Natural killer cell (primary cell): ENCODE measurements around the gene CCDC85C. TPM values are rescaled to one million over a fixed set of nuclear protein-coding genes. Genes with fewer than 3 reads are reported as not detected.

Source experiments
- ATAC-seq, 3 donors: fragments of 150-1000 bp in 2 of 3; fragments of 200-7000 bp in 1 of 3; cut with Tn5 transposase; 1 replicate in 1 of 3; 2 replicates in 2 of 3; pipeline ENCODE4 v1.10.0; 2021; ENCODE audit warnings: mild to moderate bottlenecking in 2 of 3, moderate library complexity in 2 of 3
- DNase-seq, 2 donors: peaks; one replicate each; pipeline versions ENCODE4 v3.0.0 to v3.0.0-alpha.2; 2013 to 2021; ENCODE audit warnings: mixed read lengths in 1 of 2
- H3K27ac ChIP-seq: one replicate; pipeline ENCODE4 v1.5.1; 2013; ENCODE audit warnings: mild to moderate bottlenecking, low read length
- H3K27me3 ChIP-seq: one replicate; pipeline ENCODE4 v1.6.1; 2013; ENCODE audit warnings: low read length; ENCODE audit not compliant: control insufficient read depth, insufficient read depth
- H3K36me3 ChIP-seq: one replicate; pipeline ENCODE4 v1.6.1; 2013; ENCODE audit warnings: low read length; ENCODE audit not compliant: control insufficient read depth, insufficient read depth
- H3K4me1 ChIP-seq: one replicate; pipeline ENCODE4 v1.6.1; 2013; ENCODE audit warnings: low read length; ENCODE audit not compliant: control insufficient read depth, insufficient read depth
- H3K4me3 ChIP-seq: one replicate; pipeline ENCODE4 v1.5.1; 2013; ENCODE audit warnings: low read length
- H3K9me3 ChIP-seq: one replicate; pipeline ENCODE4 v1.6.1; 2013; ENCODE audit warnings: low read length; ENCODE audit not compliant: control insufficient read depth, insufficient read depth
- H3K27ac Mint-ChIP-seq, 2 donors: one replicate each; pipeline ENCODE4 v1.8.0; 2022; ENCODE audit warnings: mild to moderate bottlenecking in 2 of 2, mixed read lengths in 2 of 2, moderate library complexity in 1 of 2
- H3K27me3 Mint-ChIP-seq, 2 donors: one replicate each; pipeline ENCODE4 v1.8.0; 2022; ENCODE audit warnings: low read depth in 2 of 2, mixed read lengths in 2 of 2
- H3K36me3 Mint-ChIP-seq: one replicate; pipeline ENCODE4 v1.8.0; 2022; ENCODE audit warnings: mixed read lengths
- H3K4me1 Mint-ChIP-seq, 2 donors: one replicate each; pipeline ENCODE4 v1.8.0; 2022; ENCODE audit warnings: mixed read lengths in 2 of 2
- H3K4me3 Mint-ChIP-seq: one replicate; pipeline ENCODE4 v1.8.0; 2022; ENCODE audit warnings: mild to moderate bottlenecking, moderate library complexity, mixed read lengths
- H3K9me3 Mint-ChIP-seq, 2 donors: one replicate each; pipeline ENCODE4 v1.8.0; 2022; ENCODE audit warnings: mixed read lengths in 2 of 2
- WGBS: methylation state at CpG from one replicate; pipeline ENCODE4 v1.1.7; 2013; ENCODE audit warnings: missing lambda C conversion rate; ENCODE audit not compliant: insufficient coverage; 5-methylcytosine and 5-hydroxymethylcytosine counted together
- intact Hi-C: fragments of 100-400 bp; cut with micrococcal nuclease; formaldehyde crosslinking; loops from one replicate; pipeline ENCODE4 v1.14.2; 2022
- total RNA-seq, 4 donors: library from RNA; stranded (reverse); fragments of 120-200 nt in 1 of 4; gene quantifications; one replicate each; pipeline versions ENCODE4 v1.2.3 to v1.2.4, GENCODE V29; 2013 to 2022
- TF ChIP-seq, protein P1 (sequence below): fragments of 200-600 bp; IDR thresholded peaks from one replicate; pipeline ENCODE4 v1.8.0; 2022; ENCODE audit warnings: antibody characterized with exemption

CCDC85C gene
- total RNA-seq, 3 donors from 2014 or later (not counting 1 experiment from before 2014, with no cell fraction given), result 0.73 to 4.3 (median 2.8) TPM

DNA sequence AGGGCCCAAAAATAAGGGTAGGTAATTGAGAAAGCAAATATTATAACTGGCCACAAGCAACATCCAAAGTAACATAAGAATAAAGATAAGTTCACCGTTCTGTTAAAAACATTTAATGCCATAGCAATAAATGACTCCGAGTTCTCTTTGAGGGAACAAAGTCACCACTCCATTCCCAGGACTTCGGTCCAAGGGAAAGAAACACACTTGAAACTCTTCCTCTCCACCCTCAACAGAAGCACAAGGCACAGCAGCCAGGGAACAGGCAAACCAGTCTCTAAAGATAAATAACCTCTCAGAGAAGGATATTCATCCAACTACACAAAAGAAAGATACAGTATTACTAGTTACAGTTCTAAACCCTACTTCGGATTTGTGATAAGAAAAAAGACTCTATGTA lies 125.9 kb downstream of the CCDC85C start:
- peak overlapping the region; percentile 85 to 94 for H3K27ac Mint-ChIP-seq
- no peak for ATAC-seq
- 94% methylated on average over 3 of the region's 4 CpGs for WGBS

DNA sequence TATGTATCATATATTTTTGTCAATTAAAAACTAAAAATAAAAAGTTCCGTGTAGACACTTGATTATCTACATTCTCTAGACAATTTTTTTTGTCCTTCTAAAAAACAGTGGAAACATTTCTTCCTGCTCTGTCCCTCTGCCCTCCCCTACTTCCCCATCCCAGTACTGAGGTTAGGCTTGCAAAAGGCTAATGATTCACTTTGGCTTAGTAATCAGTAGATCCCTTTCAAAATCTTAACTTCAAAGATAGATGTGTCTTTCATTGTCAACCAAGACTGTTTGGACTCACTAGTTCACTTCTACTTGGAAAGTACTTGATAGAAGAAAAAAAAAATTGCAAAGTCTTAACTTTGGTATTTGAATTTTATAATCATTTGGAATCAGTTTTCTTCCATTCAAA lies 127.1 kb downstream of the CCDC85C start:
- TF ChIP-seq, protein P1, sequence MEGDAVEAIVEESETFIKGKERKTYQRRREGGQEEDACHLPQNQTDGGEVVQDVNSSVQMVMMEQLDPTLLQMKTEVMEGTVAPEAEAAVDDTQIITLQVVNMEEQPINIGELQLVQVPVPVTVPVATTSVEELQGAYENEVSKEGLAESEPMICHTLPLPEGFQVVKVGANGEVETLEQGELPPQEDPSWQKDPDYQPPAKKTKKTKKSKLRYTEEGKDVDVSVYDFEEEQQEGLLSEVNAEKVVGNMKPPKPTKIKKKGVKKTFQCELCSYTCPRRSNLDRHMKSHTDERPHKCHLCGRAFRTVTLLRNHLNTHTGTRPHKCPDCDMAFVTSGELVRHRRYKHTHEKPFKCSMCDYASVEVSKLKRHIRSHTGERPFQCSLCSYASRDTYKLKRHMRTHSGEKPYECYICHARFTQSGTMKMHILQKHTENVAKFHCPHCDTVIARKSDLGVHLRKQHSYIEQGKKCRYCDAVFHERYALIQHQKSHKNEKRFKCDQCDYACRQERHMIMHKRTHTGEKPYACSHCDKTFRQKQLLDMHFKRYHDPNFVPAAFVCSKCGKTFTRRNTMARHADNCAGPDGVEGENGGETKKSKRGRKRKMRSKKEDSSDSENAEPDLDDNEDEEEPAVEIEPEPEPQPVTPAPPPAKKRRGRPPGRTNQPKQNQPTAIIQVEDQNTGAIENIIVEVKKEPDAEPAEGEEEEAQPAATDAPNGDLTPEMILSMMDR, result no peak
- peaks cover 67 to 72% of the 10 kb centered on the region in 2 donors for H3K4me1 Mint-ChIP-seq
- Histone ChIP-seq H3K27ac (no peak overlapping the region), H3K4me3 (no peak overlapping the region), H3K4me1 (peaks cover 14% of the 10 kb centered on the region), H3K27me3 (no peaks in the 10 kb centered on the region), H3K36me3 (peaks cover 1% of the 10 kb centered on the region), H3K9me3 (no peaks in the 10 kb centered on the region)
- peak overlapping the region; percentile 72 to 85 for H3K27ac Mint-ChIP-seq
- no peaks in the 10 kb centered on the region for H3K27me3 Mint-ChIP-seq
- intact Hi-C loops, result no loop called here
- H3K36me3 Mint-ChIP-seq, result no peaks in the 10 kb centered on the region
- ATAC-seq, result no peak
- H3K4me3 Mint-ChIP-seq, result no peak overlapping the region
- no peaks in the 10 kb centered on the region for H3K9me3 Mint-ChIP-seq
- WGBS, result 56% methylated on average over 1 of the region's 1 CpG
- no peak for DNase-seq

More for the DNA sequence above, 125.9 kb downstream of the CCDC85C start:
- Histone ChIP-seq H3K27ac (no peak overlapping the region), H3K4me1 (peaks cover 18% of the 10 kb centered on the region), H3K27me3 (no peaks in the 10 kb centered on the region), H3K4me3 (no peak overlapping the region), H3K36me3 (peaks cover 1% of the 10 kb centered on the region), H3K9me3 (no peaks in the 10 kb centered on the region)
- Mint-ChIP-seq H3K27me3 (no peaks in the 10 kb centered on the region), H3K9me3 (no peaks in the 10 kb centered on the region), H3K4me1 (peaks cover 69 to 76% of the 10 kb centered on the region in 2 donors), H3K36me3 (no peaks in the 10 kb centered on the region), H3K4me3 (peak overlapping the region; percentile 99)
- TF ChIP-seq, protein P1, result no peak
- intact Hi-C loops, result no loop called here
- DNase-seq, result no peak

- DNase-seq (no peak), ATAC-seq (no peak)
- peaks cover 68 to 69% of the 10 kb centered on the region in 2 donors for H3K4me1 Mint-ChIP-seq
- TF ChIP-seq, protein P1, result no peak
- Histone ChIP-seq H3K27me3 (no peaks in the 10 kb centered on the region), H3K9me3 (no peaks in the 10 kb centered on the region), H3K27ac (no peak overlapping the region), H3K4me3 (no peak overlapping the region), H3K36me3 (peaks cover 1% of the 10 kb centered on the region), H3K4me1 (peaks cover 17% of the 10 kb centered on the region)
- 95% methylated on average over 1 of the region's 2 CpGs for WGBS
- no peaks in the 10 kb centered on the region for H3K27me3 Mint-ChIP-seq
- peak overlapping the region in 1 of 2 donors; percentile 53 for H3K27ac Mint-ChIP-seq
- intact Hi-C loops, result no loop called here
- no peaks in the 10 kb centered on the region for H3K36me3 Mint-ChIP-seq
- no peaks in the 10 kb centered on the region for H3K9me3 Mint-ChIP-seq
- H3K4me3 Mint-ChIP-seq, result no peak overlapping the region
These were observed 128.3 kb downstream of the CCDC85C start for GRCh38 chr14:99475660-99476059.

DNA sequence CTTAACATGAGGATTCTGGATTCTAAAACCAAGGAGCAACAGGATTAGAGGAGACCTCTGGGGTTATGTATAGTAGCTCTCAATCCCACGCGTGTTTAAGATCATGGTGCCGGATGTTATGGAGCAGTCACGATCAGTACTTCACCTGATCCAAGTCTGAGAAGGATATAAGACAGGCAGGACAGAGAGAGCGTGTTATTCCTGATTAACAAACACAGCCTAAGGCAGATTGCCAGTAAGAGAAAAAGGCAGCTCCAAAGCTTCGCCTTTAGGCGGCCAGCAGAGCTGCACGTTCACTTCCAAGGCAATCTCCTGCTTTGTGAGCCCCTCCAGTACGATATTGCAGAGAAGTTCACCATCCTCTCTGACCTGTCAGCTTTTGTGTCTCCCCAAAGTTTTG lies 128.8 kb downstream of the CCDC85C start:
- Histone ChIP-seq H3K9me3 (no peaks in the 10 kb centered on the region), H3K27ac (no peak overlapping the region), H3K4me1 (peaks cover 17% of the 10 kb centered on the region), H3K27me3 (no peaks in the 10 kb centered on the region), H3K36me3 (peaks cover 1% of the 10 kb centered on the region), H3K4me3 (no peak overlapping the region)
- H3K9me3 Mint-ChIP-seq, result no peaks in the 10 kb centered on the region
- WGBS, result 94% methylated on average over 9 of the region's 9 CpGs
- no peaks in the 10 kb centered on the region for H3K27me3 Mint-ChIP-seq
- H3K4me1 Mint-ChIP-seq, result peaks cover 73 to 74% of the 10 kb centered on the region in 2 donors
- H3K4me3 Mint-ChIP-seq, result no peak overlapping the region
- DNase-seq (no peak), ATAC-seq (no peak)
- H3K36me3 Mint-ChIP-seq, result no peaks in the 10 kb centered on the region
- TF ChIP-seq, protein P1, result no peak
- intact Hi-C loops, result no loop called here
- peak overlapping the region in 1 of 2 donors; percentile 53 for H3K27ac Mint-ChIP-seq
